ENCODE results near the gene HIGD1A.

DNA sequence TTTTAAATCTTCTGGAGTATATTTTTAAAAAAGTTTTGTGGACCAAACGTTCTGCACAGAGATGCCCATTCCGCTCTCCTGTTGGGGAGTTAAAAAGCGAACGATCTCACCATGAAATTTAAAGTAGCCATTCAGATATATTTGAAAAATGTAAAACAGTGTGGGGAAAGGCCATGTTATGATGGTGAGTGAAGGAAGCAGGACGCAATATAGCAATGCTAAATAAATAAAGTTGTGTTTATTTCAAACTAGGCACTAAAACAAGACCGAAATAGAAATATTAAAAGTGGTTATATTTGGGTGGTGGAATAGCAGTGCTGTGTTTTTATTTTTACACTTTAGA is 30.9 kb downstream of the HIGD1A start:
- TF ChIP-seq, protein P1, sequence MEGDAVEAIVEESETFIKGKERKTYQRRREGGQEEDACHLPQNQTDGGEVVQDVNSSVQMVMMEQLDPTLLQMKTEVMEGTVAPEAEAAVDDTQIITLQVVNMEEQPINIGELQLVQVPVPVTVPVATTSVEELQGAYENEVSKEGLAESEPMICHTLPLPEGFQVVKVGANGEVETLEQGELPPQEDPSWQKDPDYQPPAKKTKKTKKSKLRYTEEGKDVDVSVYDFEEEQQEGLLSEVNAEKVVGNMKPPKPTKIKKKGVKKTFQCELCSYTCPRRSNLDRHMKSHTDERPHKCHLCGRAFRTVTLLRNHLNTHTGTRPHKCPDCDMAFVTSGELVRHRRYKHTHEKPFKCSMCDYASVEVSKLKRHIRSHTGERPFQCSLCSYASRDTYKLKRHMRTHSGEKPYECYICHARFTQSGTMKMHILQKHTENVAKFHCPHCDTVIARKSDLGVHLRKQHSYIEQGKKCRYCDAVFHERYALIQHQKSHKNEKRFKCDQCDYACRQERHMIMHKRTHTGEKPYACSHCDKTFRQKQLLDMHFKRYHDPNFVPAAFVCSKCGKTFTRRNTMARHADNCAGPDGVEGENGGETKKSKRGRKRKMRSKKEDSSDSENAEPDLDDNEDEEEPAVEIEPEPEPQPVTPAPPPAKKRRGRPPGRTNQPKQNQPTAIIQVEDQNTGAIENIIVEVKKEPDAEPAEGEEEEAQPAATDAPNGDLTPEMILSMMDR (IDR thresholded peaks at IDR 0.05; ENCODE audit: poor library complexity, severe bottlenecking) = no peak
- TF ChIP-seq TAF1 (IDR thresholded peaks at IDR 0.05; ENCODE audit: low read depth) (no peak), EZH2 (IDR thresholded peaks at IDR 0.05; ENCODE audit: borderline replicate concordance, insufficient read depth, low read length, poor library complexity, severe bottlenecking) (no peak), POLR2AphosphoS5 (IDR thresholded peaks at IDR 0.05) (no peak), EP300 (conservative IDR thresholded peaks at IDR 0.05; ENCODE audit: poor library complexity, severe bottlenecking) (no peak)

All from neural cell (in vitro differentiated cells).